Measurements from ENCODE around the gene VWCE. TPM values are rescaled to one million over a fixed set of nuclear protein-coding genes. Genes with fewer than 3 reads are reported as not detected.

The VWCE gene
- total and polyA plus RNA-seq, 9 of the 15 experiments (the other 6 are each of a cell fraction or from before 2014, with no cell fraction given), result 0.06 to 1.6 (median 0.63) TPM; not detected in 1

GRCh38 chr11:61287338-61287977 lies 7.7 kb downstream of the VWCE start (continued):
- TF ChIP-seq ZHX1 (conservative IDR thresholded peaks at IDR 0.05; ENCODE audit: low read length) (no peak), MECOM (CRISPR knock-in tag; IDR thresholded peaks at IDR 0.05) (no peak), ATF7 (IDR thresholded peaks at IDR 0.05) (peak; percentile 74; the same call in 1 of the 2 replicates), SRF (CRISPR knock-in tag; IDR thresholded peaks at IDR 0.05) (0 out of 4 replicates have a peak, but pooled peaks of 1 of the 2 experiments have one; percentile 15), ZNF511 (CRISPR knock-in tag; IDR thresholded peaks at IDR 0.05) (peak; percentile 63; the same call in 1 of the 2 replicates), KAT7 (CRISPR knock-in tag; IDR thresholded peaks at IDR 0.05; ENCODE audit: borderline replicate concordance) (0 out of 2 replicates have a peak, but pooled peaks have one; percentile 49), TRIM25 (IDR thresholded peaks at IDR 0.05; ENCODE audit: borderline replicate concordance) (no peak), HNRNPLL (IDR thresholded peaks at IDR 0.05; ENCODE audit: low read depth, low read length, poor library complexity, severe bottlenecking) (peak; percentile 54), RBM14 (IDR thresholded peaks at IDR 0.05; ENCODE audit: borderline replicate concordance, insufficient read depth, low read depth, low read length) (no peak), MTA3 (IDR thresholded peaks at IDR 0.05; ENCODE audit: borderline replicate concordance) (peak; percentile 89; the same call in 1 of the 2 replicates), GABPB1 (CRISPR knock-in tag; IDR thresholded peaks at IDR 0.05) (no peak), CREB1 (IDR thresholded peaks at IDR 0.05) (peak; percentile 69), CREB1 (CRISPR knock-in tag; IDR thresholded peaks at IDR 0.05) (peak; percentile 66), THRA (IDR thresholded peaks at IDR 0.05) (peak; percentile 48; the same call in 1 of the 2 replicates), ID3 (CRISPR knock-in tag; IDR thresholded peaks at IDR 0.05) (no peak), ID3 (tag; IDR thresholded peaks at IDR 0.05) (peak; percentile 71; the same call in 1 of the 2 replicates), BRF2 (IDR thresholded peaks at IDR 0.05; ENCODE audit: borderline replicate concordance, insufficient read depth, insufficient read length) (no peak), TAL1 (IDR thresholded peaks at IDR 0.05) (peak; percentile 96), ZNF134 (CRISPR knock-in tag; conservative IDR thresholded peaks at IDR 0.05) (0 out of 2 replicates have a peak, but pooled peaks have one; percentile 40), LCOR (CRISPR knock-in tag; IDR thresholded peaks at IDR 0.05) (peak; percentile 83)
